T-helper 1 cell treated with Interleukin-12 subunit alpha and Interleukin-12 subunit beta and Interleukin-4 antibody, amounts not matched to agents 30 ng/mL and 1 ng/mL, for 36 hours (primary cell): Measurements from ENCODE around the gene RIPPLY3. TPM values are rescaled to one million over a fixed set of nuclear protein-coding genes. Genes with fewer than 3 reads are reported as not detected.
"Not testable (repeated sequence)": the region's sequence is repeated elsewhere in the genome, so short reads cannot be mapped to it uniquely, and the experiment has no call there.

Experiments used
- intact Hi-C: fragments of 100-400 bp; cut with micrococcal nuclease; formaldehyde crosslinking; loops from one replicate; pipeline ENCODE4 v1.15.1; 2024
- total RNA-seq: library from RNA; stranded (reverse); gene quantifications from 2 replicates; pipeline ENCODE4 v1.2.3, GENCODE V29; 2022

Gene RIPPLY3
- total RNA-seq, 1 donor from 2014 or later = not detected

- intact Hi-C loops = loop anchor here (2.0 kb wide), 1 partner anchor 67 kb away; the partner anchor contains the start of genes PIGP and TTC3
These were observed 685 bp upstream of the RIPPLY3 start for GRCh38 chr21:37005548-37006485.

GRCh38 chr21:37008724-37009123 is 2.2 kb downstream of the RIPPLY3 start:
- intact Hi-C loops = loop anchor here (2.0 kb wide), 1 partner anchor 32 kb away; no protein-coding TSS in a partner anchor

GRCh38 chr21:37009740-37010341 is 3.3 kb downstream of the RIPPLY3 start:
- intact Hi-C loops = loop anchor here (1.0 to 5.0 kb wide), 6 partner anchors 21 to 508 kb away; partner anchors contain the start of gene HLCS

GRCh38 chr21:37017951-37018679 is 11.6 kb downstream of the RIPPLY3 start:
- intact Hi-C loops = no loop called here

GRCh38 chr21:37026499-37026898 is 20.0 kb downstream of the RIPPLY3 start:
- intact Hi-C loops = no loop called here

GRCh38 chr21:37028570-37028969 is 22.1 kb downstream of the RIPPLY3 start:
- intact Hi-C loops = no loop called here

- intact Hi-C loops = no loop called here
These were observed 24.4 kb downstream of the RIPPLY3 start for GRCh38 chr21:37030864-37031263.

GRCh38 chr21:37032293-37032692 is 25.8 kb downstream of the RIPPLY3 start:
- intact Hi-C loops = no loop called here

GRCh38 chr21:37032877-37033471 is 26.5 kb downstream of the RIPPLY3 start:
- intact Hi-C loops = no loop called here

GRCh38 chr21:37034394-37034793 is 27.9 kb downstream of the RIPPLY3 start:
- intact Hi-C loops = not testable (repeated sequence)

GRCh38 chr21:37036177-37036576 is 29.7 kb downstream of the RIPPLY3 start:
- intact Hi-C loops = no loop called here

GRCh38 chr21:37039411-37040075 is 33.0 kb downstream of the RIPPLY3 start:
- intact Hi-C loops = no loop called here

- intact Hi-C loops = no loop called here
These were observed 33.7 kb downstream of the RIPPLY3 start for GRCh38 chr21:37040212-37040611.

GRCh38 chr21:37041706-37042271 is 35.3 kb downstream of the RIPPLY3 start:
- intact Hi-C loops = no loop called here

- intact Hi-C loops = no loop called here
These were observed 37.3 kb downstream of the RIPPLY3 start for GRCh38 chr21:37043818-37044217.

- intact Hi-C loops = no loop called here
These were observed 38.1 kb downstream of the RIPPLY3 start for GRCh38 chr21:37044643-37045042.

GRCh38 chr21:37045149-37045548 is 38.6 kb downstream of the RIPPLY3 start:
- intact Hi-C loops = no loop called here

- intact Hi-C loops = no loop called here
These were observed 39.1 kb downstream of the RIPPLY3 start for GRCh38 chr21:37045556-37045955.

GRCh38 chr21:37047079-37047478 is 40.6 kb downstream of the RIPPLY3 start:
- intact Hi-C loops = no loop called here

GRCh38 chr21:37049741-37050140 is 43.2 kb downstream of the RIPPLY3 start:
- intact Hi-C loops = not testable (repeated sequence)
